Globus pallidus (tissue), 1 donor: Measurements from ENCODE around the gene FIP1L1.
A peak's percentile ranks its signal among the peaks of the same experiment; 100 is the strongest.
"Not testable (repeated sequence)": the region's sequence is repeated elsewhere in the genome, so short reads cannot be mapped to it uniquely, and the experiment has no call there.

Source experiments
- DNase-seq: peaks from one replicate; pipeline ENCODE4 v3.0.0-alpha.2; 2015; ENCODE audit warnings: low spot score

The FIP1L1 gene

DNA sequence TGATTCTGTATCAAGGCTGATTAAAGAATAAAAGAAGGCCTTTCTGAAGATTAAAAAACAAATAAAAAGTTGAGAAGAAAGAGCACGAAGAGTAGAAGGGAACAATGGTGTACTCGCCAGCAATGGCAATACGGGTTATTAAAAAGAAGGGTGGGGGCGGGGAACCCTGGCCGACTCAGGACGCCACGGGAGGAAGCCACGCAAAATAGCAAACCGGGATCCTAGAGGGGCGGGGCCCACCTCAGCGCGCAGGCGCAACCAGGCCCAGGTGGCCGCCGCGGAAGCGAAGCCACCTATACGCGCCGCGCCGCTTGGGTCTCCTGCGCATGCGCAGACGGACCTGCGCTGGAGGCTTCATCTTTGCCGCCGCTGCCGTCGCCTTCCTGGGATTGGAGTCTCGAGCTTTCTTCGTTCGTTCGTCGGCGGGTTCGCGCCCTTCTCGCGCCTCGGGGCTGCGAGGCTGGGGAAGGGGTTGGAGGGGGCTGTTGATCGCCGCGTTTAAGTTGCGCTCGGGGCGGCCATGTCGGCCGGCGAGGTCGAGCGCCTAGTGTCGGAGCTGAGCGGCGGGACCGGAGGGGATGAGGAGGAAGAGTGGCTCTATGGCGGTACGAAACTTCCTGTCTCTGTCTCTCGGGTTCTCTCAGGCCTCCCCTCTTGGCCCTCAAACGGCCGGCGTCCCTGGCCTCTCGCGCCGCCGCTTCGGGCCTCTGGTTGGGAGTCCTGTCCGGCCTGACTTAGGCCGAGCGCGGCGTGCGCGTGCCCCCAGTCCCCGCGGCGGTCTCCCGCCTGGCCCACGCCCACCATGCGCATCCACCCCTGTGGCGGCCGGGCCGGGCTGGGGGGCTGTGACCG, at the start of gene FIP1L1:
Gene FIP1L1 (plus strand): TSS at position 323 of the 852 bp plus-strand sequence. CDS start 198 bp downstream, at position 521.
- DNase-seq, result peak; percentile 84

- DNase-seq, result not testable (repeated sequence)
Observed at GRCh38 chr4:53334916-53335315, 42.5 kb upstream of the FIP1L1 start.

DNA sequence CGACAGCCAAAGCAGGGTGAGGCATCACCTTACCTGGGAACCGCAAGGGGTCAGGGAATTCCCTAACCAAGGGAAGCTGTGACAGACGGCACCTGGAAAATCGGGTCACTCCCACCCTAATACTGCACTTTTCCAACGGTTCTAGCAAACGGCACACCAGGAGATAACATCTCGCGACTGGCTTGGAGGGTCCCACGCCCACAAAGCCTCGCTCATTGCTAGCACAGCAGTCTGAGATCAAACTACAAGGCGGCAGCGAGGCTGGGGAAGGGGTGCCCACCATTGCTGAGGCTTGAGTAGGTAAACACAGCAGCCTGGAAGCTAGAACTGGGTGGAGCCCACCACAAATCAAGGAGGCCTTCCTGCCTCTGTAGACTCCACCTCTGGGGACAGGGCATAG, 37.3 kb upstream of the FIP1L1 start:
- DNase-seq, result not testable (repeated sequence)

DNA sequence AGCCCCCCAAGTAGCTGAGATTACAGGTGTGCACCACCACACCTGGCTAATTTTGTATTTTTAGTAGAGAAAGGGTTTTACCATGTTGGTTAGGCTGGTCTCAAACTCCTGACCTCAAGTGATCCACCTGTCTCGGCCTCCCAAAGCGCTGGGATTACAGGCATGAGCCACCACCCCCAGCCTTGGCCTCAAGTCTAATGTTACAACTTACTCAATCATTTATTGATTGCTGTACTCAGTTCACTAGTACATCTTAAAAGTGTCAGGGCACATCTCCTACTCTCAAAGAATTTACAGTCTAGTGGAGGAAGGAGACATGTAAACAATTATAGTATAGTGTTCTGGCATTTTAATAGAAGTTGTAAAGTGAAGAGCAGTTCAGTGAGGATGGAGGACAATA, 31.0 kb upstream of the FIP1L1 start:
- DNase-seq, result not testable (repeated sequence)

- no peak for DNase-seq
Observed at GRCh38 chr4:53346920-53347852, 30.3 kb upstream of the FIP1L1 start.

- DNase-seq, result no peak
Observed at GRCh38 chr4:53348046-53348445, 29.4 kb upstream of the FIP1L1 start.

- DNase-seq, result no peak
Observed at GRCh38 chr4:53349091-53349491, 28.4 kb upstream of the FIP1L1 start.

DNA sequence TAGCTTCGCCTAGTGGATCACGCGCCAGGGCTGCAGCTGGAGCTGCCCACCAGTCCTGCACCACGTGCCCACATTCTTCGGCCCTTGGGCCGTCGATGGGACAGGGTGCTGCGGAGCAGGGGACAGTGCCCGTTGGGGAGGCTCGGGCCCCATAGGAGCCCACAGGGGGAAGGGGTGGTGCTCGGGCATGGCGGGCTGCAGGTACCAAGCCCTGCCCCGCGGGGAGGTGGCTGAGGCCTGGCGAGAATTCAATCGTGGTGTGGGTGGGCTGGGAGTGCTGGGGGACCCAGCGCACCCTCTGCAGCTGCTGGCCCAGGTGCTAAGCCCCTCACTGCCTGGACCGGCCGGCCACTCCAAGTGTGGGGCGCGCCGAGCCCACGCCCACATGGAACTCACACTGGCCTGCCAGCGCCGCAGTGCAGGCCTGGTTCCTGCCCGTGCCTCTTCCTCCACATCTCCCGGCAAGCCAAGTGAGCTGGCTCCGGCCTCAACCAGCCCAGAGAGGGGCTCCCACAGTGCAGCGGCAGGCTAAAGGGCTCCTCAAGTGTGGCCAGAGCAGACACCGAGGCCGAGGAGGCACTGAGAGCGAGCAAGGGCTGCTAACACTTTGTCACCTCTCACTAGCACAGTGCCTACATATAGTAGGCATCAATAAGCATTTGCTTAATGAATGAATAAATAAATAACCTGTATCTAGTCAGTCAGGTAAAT, 23.3 kb upstream of the FIP1L1 start:
- DNase-seq, result no peak

GRCh38 chr4:53355930-53356521, 21.4 kb upstream of the FIP1L1 start:
- no peak for DNase-seq

- no peak for DNase-seq
Observed at GRCh38 chr4:53361451-53361850, 16.0 kb upstream of the FIP1L1 start.

DNA sequence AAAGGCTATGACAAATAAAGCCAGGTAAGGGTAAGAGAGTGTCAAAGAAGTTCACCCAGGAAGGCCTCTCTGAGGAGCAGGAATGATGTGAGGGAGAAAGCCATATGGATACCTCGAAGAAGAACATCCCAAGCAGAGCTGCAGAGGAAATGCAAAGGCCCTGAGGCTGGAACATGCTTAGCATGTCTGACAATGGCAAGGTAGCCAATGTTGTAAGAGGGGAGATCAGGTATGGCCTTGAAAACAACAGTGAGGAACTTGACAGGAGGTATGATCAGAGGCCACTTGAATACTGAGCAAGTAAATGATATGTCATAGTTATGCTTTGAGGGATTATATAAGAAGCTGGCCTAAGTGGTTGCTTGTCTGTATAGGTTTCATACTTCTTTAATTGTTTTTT, 15.3 kb upstream of the FIP1L1 start:
- no peak for DNase-seq

DNA sequence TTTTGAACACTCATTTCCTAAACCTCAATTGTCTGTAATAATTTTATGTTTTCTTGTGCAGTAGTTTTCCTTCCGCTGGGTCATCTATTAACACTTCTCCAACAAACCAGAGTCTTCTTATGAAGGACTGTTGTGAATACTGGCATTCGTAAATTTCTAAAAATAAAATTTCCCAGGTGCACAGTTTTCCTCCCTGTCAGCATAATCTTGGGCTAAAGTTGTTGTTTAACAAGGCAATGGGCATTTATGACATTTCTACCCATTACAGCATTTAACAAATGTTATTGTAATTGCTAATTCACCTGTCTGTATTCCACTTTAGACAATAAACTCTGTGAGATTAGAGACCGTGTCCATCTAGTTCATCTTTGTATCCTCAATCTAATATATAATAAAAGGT, 12.8 kb upstream of the FIP1L1 start:
- no peak for DNase-seq

DNA sequence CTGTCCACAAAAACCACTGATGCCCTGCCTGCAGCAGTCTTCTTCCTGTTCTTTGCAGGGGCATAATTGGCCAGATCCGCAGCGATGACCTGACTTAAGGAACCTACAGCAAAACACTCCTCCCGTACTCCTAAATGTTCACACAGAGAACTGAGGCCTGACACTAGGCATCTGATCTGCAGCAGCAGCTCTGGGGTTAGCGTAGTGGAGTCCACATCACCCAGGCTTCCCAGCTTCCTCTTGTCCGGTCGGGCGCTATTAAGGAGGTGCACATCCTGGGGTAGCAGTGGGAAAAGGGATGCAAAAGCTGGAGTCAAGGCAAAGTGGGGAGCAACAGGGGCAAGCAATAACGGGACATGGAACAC, 12.3 kb upstream of the FIP1L1 start:
- no peak for DNase-seq

DNA sequence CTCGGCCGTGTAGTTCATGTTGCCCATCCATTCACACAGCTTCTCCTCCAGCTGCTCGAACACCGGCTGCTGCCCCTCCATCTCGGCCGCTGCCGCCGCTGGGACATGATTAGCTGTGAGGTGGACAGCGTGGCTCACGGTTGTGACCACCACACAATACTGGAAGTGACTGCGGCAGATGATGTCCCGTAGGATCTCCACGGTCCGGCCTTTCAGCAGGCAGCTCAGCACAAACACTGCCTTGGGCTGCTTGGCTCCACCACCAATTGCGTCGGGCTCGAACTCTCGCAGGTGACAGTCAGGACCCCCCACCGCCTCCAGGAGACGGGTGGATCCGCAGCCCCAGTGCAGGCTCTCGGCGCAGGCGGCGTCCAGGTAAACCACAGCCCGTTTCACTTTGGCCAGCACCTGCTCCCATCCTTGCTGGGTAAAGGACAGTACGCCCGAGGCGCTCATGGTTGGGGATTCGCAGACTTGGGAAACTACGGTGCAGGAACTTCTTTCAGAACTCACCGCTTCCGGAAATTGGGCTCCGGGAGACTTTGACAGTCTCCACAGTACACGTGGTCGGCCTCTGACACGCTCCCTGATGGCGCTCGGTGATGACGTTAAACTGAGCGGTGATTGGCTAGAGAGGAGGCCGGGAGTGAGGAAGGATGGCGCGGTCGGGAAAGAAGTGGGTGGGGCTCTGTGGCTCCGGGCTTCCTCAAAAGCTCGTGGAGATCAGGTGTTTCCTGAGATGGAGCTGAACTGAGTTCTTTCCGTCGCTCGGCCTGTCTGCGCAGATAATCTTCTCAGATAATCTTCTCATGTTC, 11.7 kb upstream of the FIP1L1 start, which contains the start of gene SCFD2:
Gene SCFD2 (minus strand): TSS at position 576 of the 815 bp plus-strand sequence.
- peak; percentile 96 for DNase-seq

GRCh38 chr4:53366301-53366716, 11.1 kb upstream of the FIP1L1 start:
- DNase-seq, result no peak

DNA sequence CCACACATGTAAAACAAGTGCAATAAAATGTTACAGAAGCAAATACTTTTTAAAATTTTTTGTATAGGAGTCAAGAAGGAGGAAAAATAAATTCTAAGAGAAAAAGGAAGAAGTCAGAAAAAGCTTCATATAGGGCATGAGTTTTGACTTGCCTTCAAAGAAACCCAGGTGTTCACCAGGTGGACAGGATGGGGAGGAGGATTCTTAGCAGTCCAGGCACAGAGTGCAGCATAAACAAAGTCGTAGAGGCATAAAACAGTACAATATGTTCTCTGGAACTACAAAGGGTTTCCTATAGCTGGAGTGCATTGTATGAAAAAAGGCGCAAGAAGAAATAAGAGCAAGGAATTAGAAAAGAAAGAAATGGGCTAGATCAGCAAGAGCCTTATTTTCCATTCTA, 9.7 kb upstream of the FIP1L1 start:
- no peak for DNase-seq

DNA sequence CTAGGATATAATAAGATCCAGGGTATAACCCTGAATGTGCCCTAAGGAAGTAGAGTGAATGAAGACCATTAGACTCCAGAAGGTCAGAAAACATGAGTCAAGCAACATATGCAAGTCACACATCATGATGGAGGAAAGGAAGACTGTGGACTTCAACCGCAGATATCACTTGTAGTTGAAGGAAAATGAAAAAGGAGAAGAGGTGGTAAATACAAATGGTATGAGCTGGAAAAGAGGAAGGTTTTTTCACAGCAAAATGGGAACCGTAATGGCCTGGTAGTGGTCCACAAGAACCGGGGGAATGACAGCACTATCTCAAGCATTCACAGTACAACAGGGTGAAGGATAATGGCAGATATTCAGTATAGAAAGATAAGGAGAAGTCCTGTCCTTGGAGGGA, 6.4 kb upstream of the FIP1L1 start:
- DNase-seq, result no peak

- DNase-seq, result no peak
Observed at GRCh38 chr4:53371843-53372521, 5.5 kb upstream of the FIP1L1 start.

DNA sequence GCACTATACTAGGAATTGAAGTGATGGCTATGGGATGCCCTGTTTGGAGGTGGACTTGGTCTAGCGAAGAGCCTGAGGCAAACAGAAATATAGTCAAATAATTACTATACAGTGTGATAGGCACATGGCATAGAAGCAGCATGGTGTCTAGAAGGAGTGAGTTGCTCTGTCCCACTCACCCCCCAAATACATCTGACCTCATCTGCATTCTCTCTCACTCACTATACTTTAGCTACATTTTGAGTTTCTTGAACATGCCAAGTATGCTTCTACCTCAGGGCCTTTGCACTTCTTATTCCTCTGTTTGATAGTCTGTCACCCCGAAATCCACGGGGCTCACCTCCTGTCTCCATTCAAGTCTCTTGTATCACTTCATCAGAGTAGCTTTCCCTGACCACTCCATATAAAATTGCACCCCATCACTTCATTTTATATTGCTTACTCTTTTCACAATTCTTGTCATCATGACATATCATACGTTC, 2.6 kb upstream of the FIP1L1 start:
- no peak for DNase-seq

DNA sequence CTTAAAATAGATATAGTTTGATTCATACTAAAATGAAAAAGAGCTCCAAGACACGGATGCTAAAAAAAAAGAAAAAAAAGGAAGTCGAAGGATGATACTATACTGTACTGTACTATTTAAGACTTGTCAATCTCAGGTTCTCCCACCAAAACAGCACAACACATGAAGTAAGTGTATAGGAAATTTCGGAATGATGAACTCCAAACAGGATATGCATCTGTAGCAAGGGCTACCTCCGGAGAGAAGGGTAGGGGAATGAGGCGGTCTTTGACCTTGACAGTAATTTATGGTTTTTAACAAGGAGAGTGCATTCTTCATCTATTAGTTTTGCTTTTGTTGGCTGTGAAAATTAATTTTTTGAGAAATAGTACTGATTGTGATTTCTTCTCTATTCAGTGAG, 541 bp upstream of the FIP1L1 start:
- no peak for DNase-seq
